Right forelimb (tissue), 1 donor: ENCODE results near the gene ZNF467.

Experiments used
- DNase-seq: peaks from one replicate; pipeline ENCODE4 v3.0.0-alpha.2; 2018

ZNF467 gene

GRCh38 chr7:149773446-149774236 is at the start of gene ZNF467:
Gene ZNF467, minus strand, starts transcription at chr7:149773588. Its CDS starts 2,556 bp downstream, at chr7:149771032.
- peak; percentile 77 for DNase-seq

- DNase-seq = no peak
These were observed 49.1 kb upstream of the ZNF467 start for GRCh38 chr7:149822353-149822943.

GRCh38 chr7:149821191-149822148 is 48.1 kb upstream of the ZNF467 start:
- no peak for DNase-seq

GRCh38 chr7:149820622-149821190 is 47.3 kb upstream of the ZNF467 start:
- no peak for DNase-seq

GRCh38 chr7:149819961-149820340 is 46.6 kb upstream of the ZNF467 start:
- DNase-seq = no peak

- DNase-seq = no peak
These were observed 46.0 kb upstream of the ZNF467 start for GRCh38 chr7:149819141-149819960.

GRCh38 chr7:149818536-149818840 is 45.1 kb upstream of the ZNF467 start:
- DNase-seq = no peak

GRCh38 chr7:149817836-149818535 is 44.6 kb upstream of the ZNF467 start:
- DNase-seq = no peak

- no peak for DNase-seq
These were observed 43.9 kb upstream of the ZNF467 start for GRCh38 chr7:149817301-149817771.

- no peak for DNase-seq
These were observed 43.4 kb upstream of the ZNF467 start for GRCh38 chr7:149816794-149817193.

GRCh38 chr7:149816267-149816751 is 42.9 kb upstream of the ZNF467 start:
- no peak for DNase-seq

GRCh38 chr7:149815661-149816266 is 42.4 kb upstream of the ZNF467 start:
- no peak for DNase-seq

GRCh38 chr7:149815121-149815520 is 41.7 kb upstream of the ZNF467 start:
- DNase-seq = no peak

- no peak for DNase-seq
These were observed 41.1 kb upstream of the ZNF467 start for GRCh38 chr7:149814494-149814893.

- DNase-seq = no peak
These were observed 40.1 kb upstream of the ZNF467 start for GRCh38 chr7:149813254-149814035.

- DNase-seq = no peak
These were observed 38.6 kb upstream of the ZNF467 start for GRCh38 chr7:149811831-149812490.

- DNase-seq = no peak
These were observed 37.8 kb upstream of the ZNF467 start for GRCh38 chr7:149811221-149811620.

GRCh38 chr7:149809215-149809614 is 35.8 kb upstream of the ZNF467 start:
- no peak for DNase-seq

- DNase-seq = no peak
These were observed 34.9 kb upstream of the ZNF467 start for GRCh38 chr7:149808311-149808710.
